ENCODE measurements around the gene AKAP7.

- TF ChIP-seq RFX5 (IDR thresholded peaks at IDR 0.05; ENCODE audit: low read length) = no peak
- TF ChIP-seq CTCF (IDR thresholded peaks at IDR 0.05) = no peak
- TF ChIP-seq RCOR1 (IDR thresholded peaks at IDR 0.05; ENCODE audit: low read length) = no peak
- TF ChIP-seq EP300 (IDR thresholded peaks at IDR 0.05; ENCODE audit: borderline replicate concordance in 1 of 2, low read depth in 1 of 2, low read length in 1 of 2) = no peak
Measured at GRCh38 chr6:131314838-131315237, 179.6 kb downstream of the AKAP7 start.
